Measurements from ENCODE around the gene IGSF3.

IGSF3 gene

GRCh38 chr1:116667575-116668105 is at the start of gene IGSF3:
Gene IGSF3 (minus strand): TSS chr1:116667733. CDS start chr1:116666326, 1,407 bp downstream.
- DNase-seq (ENCODE audit: low read depth, low spot score) = no peak

- no peak for DNase-seq (ENCODE audit: low read depth, low spot score)
Observed at GRCh38 chr1:116717318-116717717, 49.8 kb upstream of the IGSF3 start.

- DNase-seq (ENCODE audit: low read depth, low spot score) = no peak
Observed at GRCh38 chr1:116716391-116716790, 48.9 kb upstream of the IGSF3 start.

GRCh38 chr1:116713474-116713873 is 45.9 kb upstream of the IGSF3 start:
- DNase-seq (ENCODE audit: low read depth, low spot score) = no peak

GRCh38 chr1:116712510-116712909 is 45.0 kb upstream of the IGSF3 start:
- no peak for DNase-seq (ENCODE audit: low read depth, low spot score)

GRCh38 chr1:116711263-116711840 is 43.8 kb upstream of the IGSF3 start:
- DNase-seq (ENCODE audit: low read depth, low spot score) = no peak

- DNase-seq (ENCODE audit: low read depth, low spot score) = no peak
Observed at GRCh38 chr1:116710420-116711262, 43.1 kb upstream of the IGSF3 start.

- DNase-seq (ENCODE audit: low read depth, low spot score) = no peak
Observed at GRCh38 chr1:116709666-116710167, 42.2 kb upstream of the IGSF3 start.

GRCh38 chr1:116708255-116708900 is 40.8 kb upstream of the IGSF3 start:
- no peak for DNase-seq (ENCODE audit: low read depth, low spot score)

- no peak for DNase-seq (ENCODE audit: low read depth, low spot score)
Observed at GRCh38 chr1:116706841-116707240, 39.3 kb upstream of the IGSF3 start.

- no peak for DNase-seq (ENCODE audit: low read depth, low spot score)
Observed at GRCh38 chr1:116706123-116706522, 38.6 kb upstream of the IGSF3 start.

GRCh38 chr1:116704278-116704677 is 36.7 kb upstream of the IGSF3 start:
- DNase-seq (ENCODE audit: low read depth, low spot score) = no peak

GRCh38 chr1:116699605-116700004 is 32.1 kb upstream of the IGSF3 start:
- DNase-seq (ENCODE audit: low read depth, low spot score) = no peak

GRCh38 chr1:116698244-116698595 is 30.7 kb upstream of the IGSF3 start:
- DNase-seq (ENCODE audit: low read depth, low spot score) = no peak

- DNase-seq (ENCODE audit: low read depth, low spot score) = no peak
Observed at GRCh38 chr1:116697548-116698243, 30.2 kb upstream of the IGSF3 start.

- DNase-seq (ENCODE audit: low read depth, low spot score) = no peak
Observed at GRCh38 chr1:116694524-116694923, 27.0 kb upstream of the IGSF3 start.

- DNase-seq (ENCODE audit: low read depth, low spot score) = no peak
Observed at GRCh38 chr1:116693759-116694480, 26.4 kb upstream of the IGSF3 start.

- DNase-seq (ENCODE audit: low read depth, low spot score) = no peak
Observed at GRCh38 chr1:116692879-116693278, 25.3 kb upstream of the IGSF3 start.

- DNase-seq (ENCODE audit: low read depth, low spot score) = no peak
Observed at GRCh38 chr1:116690849-116691406, 23.4 kb upstream of the IGSF3 start.

GRCh38 chr1:116690396-116690848 is 22.9 kb upstream of the IGSF3 start:
- DNase-seq (ENCODE audit: low read depth, low spot score) = no peak

Data from activated CD4-positive, CD25-positive, alpha-beta regulatory T cell treated with anti-CD3 and anti-CD28 coated beads, Interleukin-2, amount 50 U/mL, for 16 hours (primary cell).